GM10266 (cell line): ENCODE data around the gene TMEM101.

ENCODE experiments used
- DNase-seq: peaks from one replicate; pipeline ENCODE4 v3.0.0; 2012; ENCODE audit errors: extremely low spot score
- TF ChIP-seq, protein P1 (sequence below): IDR thresholded peaks from 2 replicates; pipeline ENCODE4 v1.5.1; 2012; ENCODE audit warnings: mild to moderate bottlenecking, low read depth; ENCODE audit not compliant: control insufficient read depth, insufficient read depth; ENCODE audit errors: missing control alignments

Gene TMEM101

DNA sequence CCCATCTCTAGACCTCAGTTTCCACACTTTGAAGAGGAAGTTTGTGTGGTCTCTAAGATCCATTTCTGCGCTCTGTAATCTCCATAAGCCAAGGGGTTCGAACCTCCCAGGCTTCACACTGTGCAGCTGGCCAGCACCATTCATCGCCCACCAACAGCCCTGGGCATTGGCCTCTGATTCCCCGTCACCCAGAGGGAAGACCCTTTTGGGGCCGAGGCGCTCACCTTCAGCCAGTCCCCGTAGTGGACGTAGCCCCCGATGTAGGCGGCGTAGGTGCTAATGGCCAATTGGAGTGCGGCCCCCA is 678 bp downstream of the TMEM101 start:
- no peak for DNase-seq
- TF ChIP-seq, protein P1, sequence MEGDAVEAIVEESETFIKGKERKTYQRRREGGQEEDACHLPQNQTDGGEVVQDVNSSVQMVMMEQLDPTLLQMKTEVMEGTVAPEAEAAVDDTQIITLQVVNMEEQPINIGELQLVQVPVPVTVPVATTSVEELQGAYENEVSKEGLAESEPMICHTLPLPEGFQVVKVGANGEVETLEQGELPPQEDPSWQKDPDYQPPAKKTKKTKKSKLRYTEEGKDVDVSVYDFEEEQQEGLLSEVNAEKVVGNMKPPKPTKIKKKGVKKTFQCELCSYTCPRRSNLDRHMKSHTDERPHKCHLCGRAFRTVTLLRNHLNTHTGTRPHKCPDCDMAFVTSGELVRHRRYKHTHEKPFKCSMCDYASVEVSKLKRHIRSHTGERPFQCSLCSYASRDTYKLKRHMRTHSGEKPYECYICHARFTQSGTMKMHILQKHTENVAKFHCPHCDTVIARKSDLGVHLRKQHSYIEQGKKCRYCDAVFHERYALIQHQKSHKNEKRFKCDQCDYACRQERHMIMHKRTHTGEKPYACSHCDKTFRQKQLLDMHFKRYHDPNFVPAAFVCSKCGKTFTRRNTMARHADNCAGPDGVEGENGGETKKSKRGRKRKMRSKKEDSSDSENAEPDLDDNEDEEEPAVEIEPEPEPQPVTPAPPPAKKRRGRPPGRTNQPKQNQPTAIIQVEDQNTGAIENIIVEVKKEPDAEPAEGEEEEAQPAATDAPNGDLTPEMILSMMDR = no peak

DNA sequence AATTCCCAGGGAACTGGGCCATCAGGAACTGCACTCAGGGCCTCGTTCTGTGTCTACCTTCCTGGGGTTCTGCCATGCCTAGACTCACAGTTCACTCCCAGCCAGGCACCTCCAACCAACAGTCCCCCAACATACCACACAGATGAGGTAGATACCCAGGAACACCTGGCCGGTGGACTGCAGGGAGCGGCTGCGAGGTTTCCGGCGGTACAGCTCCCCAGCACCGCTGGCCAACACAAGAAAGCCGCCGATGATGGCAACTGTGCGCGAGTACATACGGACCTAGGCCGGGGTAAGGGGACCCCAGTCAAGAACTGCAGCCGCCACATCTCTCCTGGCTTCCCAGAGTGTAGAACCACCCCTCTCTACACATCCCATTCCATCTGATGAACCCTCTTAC is 1.9 kb downstream of the TMEM101 start:
- no peak for DNase-seq
- TF ChIP-seq, protein P1 = no peak

DNA sequence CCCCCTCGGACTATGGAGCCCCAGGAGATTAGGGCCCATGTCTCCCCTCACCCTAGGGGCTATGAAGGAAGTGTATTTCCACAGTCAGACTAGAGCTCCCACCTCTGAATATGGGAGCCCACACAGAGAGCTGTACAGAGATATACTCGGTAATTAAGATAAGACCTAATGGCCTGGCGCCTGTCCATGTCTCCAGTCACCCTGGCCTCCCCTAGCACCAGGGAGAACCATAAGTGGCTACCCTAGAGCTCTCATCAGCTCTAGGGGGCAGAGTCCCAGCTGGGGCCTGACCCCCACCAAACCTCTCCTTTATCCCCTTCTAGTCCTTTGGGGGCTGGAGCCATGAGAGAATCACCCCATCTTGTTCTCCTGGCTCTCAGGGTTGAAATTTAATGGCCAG is 2.4 kb downstream of the TMEM101 start:
- no peak for DNase-seq
- TF ChIP-seq, protein P1 = no peak

DNA sequence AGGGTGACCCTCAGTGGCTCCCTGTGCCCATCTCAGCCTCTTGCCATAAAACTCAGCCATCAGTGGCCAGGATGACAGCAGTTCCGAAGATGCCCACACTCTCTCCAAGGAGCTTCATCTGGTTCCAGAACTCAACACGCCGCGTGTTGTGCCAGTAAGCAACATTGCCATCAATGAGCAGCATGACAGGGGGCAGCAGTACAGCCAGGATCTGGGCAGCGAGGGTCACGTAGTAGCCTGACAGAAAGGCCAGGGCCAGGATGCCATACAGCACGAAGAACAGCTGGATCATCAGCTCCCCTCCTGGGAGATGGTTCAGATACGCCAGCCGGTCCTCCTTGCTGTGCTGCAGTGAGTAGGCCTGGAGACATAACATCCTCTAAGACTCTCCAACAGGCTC is 2.9 kb downstream of the TMEM101 start:
- TF ChIP-seq, protein P1 = no peak
- DNase-seq = no peak

DNA sequence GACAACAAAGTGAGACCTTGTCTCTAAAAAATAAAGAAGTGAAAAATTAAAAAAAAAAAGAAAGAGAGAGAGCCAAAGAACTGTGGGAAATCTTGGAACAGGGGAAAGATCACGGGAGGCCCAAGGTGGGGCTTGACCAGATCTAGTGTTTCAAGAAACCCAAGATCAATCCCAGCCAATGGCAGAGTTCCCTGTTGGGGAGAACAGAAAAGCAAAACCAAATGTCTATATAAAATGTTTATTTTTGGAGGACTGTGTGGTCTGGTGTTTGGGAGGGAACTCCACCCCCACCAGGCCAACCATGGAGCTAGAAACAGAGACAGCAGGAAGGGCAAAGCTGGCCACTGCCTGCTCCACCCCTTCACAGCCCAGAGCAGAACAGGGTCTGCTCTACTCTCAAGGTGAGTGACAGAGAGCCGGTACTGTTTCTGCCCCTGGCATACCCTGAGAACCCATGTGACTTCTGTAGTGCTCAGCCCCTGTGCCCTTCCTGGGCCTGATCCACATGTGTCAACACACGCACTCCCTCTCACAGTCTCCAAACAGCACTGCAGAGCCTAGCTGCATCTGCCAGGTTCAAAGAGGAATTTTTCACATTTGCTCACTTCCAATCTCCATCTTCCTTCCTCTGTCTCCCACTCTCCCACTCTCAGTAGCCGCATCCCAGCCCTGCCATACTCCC is 3.7 kb downstream of the TMEM101 start:
- DNase-seq = no peak
- TF ChIP-seq, protein P1 = no peak

DNA sequence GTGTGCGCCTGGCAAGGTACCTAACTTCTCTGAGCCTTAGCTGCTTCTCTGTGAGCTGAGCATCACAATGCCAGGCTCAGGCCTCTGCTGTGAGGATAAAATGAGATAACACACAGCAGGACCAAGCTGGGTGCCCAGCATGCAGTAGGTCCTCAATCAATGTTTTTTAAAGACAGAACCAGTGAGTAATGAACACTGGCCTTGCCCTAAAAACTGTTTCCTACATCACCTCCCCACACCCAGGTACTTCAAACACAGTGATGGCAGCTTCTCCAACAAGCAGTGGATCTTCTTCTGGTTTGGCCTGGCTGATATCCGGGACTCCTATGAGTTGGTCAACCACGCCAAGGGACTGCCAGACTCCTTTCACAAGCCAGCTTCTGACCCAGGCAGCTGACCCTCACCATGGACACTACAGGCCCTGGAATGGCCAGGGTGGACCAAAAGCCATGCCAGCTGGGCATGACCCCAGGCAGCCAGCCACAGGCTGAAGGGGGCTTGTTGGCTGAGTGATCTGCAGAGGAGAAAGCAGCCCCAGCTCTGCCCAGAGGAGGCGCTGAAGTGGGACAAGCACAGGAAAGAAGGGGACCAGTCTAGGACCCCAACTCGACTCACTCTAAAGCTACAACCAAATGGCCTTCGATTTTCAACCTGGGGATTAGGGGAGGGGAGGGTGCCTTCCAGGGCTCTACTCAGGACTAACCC is 6.4 kb downstream of the TMEM101 start:
- TF ChIP-seq, protein P1 = no peak
- no peak for DNase-seq

DNA sequence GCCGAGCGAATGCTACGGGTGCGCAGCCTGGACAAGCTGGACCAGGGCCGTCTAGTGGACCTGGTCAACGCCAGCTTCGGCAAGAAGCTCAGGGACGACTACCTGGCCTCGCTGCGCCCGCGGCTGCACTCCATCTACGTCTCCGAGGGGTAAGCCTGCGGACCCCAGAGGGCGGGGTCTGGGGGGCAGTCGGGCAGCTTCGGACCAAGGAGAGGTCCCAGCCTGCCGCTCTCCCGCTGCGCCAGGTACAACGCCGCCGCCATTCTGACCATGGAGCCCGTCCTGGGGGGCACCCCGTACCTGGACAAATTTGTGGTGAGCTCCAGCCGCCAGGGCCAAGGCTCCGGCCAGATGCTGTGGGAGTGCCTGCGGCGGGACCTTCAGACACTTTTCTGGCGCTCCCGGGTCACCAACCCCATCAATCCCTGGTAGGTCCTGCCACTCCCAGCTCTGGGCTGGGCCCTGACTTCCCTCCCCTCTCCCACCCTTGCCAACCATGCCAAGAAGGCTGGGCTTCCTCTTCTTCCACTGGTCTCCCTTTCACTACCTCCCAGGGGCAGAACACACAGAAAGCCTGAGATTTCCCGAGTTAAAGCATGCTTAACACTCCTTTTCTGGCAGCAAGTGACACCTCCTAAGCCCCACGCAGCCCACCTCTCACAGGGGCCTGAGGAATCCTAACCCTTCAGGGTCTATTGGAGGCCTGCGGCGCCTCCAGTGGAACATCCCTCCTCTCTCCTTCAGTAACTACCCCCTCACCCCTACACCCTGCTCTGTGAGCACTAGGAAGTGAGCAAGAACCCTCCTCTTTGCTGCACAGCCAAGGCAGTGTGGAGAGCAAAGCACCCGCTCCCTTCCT is 7.2 kb downstream of the TMEM101 start:
- no peak for DNase-seq
- TF ChIP-seq, protein P1 = no peak
